ENCODE measurements around the gene SMURF1.

Gene SMURF1

GRCh38 chr7:98982686-98983085 lies 161.2 kb downstream of the SMURF1 start:
- FAIRE-seq (no peak), DNase-seq (ENCODE audit: insufficient read length, low spot score) (no peak)
- no peak for TF ChIP-seq TAF1 (IDR thresholded peaks at IDR 0.05; ENCODE audit: low read depth, low read length)
- TF ChIP-seq POLR2AphosphoS5 (IDR thresholded peaks at IDR 0.05; ENCODE audit: low read depth, low read length): no peak
- TF ChIP-seq POLR2A (IDR thresholded peaks at IDR 0.05; ENCODE audit: low read depth, low read length): no peak
- TF ChIP-seq PAX5 (IDR thresholded peaks at IDR 0.05; ENCODE audit: insufficient read depth, low read length, severe bottlenecking): no peak
- no peak for TF ChIP-seq POU2F2 (IDR thresholded peaks at IDR 0.05; ENCODE audit: low read depth, low read length)
- no peak for TF ChIP-seq SPI1 (IDR thresholded peaks at IDR 0.05; ENCODE audit: low read depth, low read length)

- no peak for FAIRE-seq
- no peak for TF ChIP-seq TAF1 (IDR thresholded peaks at IDR 0.05; ENCODE audit: low read depth, low read length)
- TF ChIP-seq POU2F2 (IDR thresholded peaks at IDR 0.05; ENCODE audit: low read depth, low read length): no peak
- TF ChIP-seq PAX5 (IDR thresholded peaks at IDR 0.05; ENCODE audit: insufficient read depth, low read length, severe bottlenecking): no peak
- no peak for TF ChIP-seq SPI1 (IDR thresholded peaks at IDR 0.05; ENCODE audit: low read depth, low read length)
- TF ChIP-seq POLR2AphosphoS5 (IDR thresholded peaks at IDR 0.05; ENCODE audit: low read depth, low read length): no peak
- no peak for TF ChIP-seq POLR2A (IDR thresholded peaks at IDR 0.05; ENCODE audit: low read depth, low read length)
Measured at GRCh38 chr7:98981701-98982100, 162.2 kb downstream of the SMURF1 start.

GRCh38 chr7:98978672-98979071 lies 165.2 kb downstream of the SMURF1 start:
- TF ChIP-seq TAF1 (IDR thresholded peaks at IDR 0.05; ENCODE audit: low read depth, low read length) (no peak), SPI1 (IDR thresholded peaks at IDR 0.05; ENCODE audit: low read depth, low read length) (no peak), POLR2A (IDR thresholded peaks at IDR 0.05; ENCODE audit: low read depth, low read length) (no peak), POU2F2 (IDR thresholded peaks at IDR 0.05; ENCODE audit: low read depth, low read length) (no peak), PAX5 (IDR thresholded peaks at IDR 0.05; ENCODE audit: insufficient read depth, low read length, severe bottlenecking) (no peak), POLR2AphosphoS5 (IDR thresholded peaks at IDR 0.05; ENCODE audit: low read depth, low read length) (no peak)
- DNase-seq (ENCODE audit: insufficient read length, low spot score) (no peak), FAIRE-seq (no peak)

More at GRCh38 chr7:98981701-98982100, 162.2 kb downstream of the SMURF1 start:
- no peak for DNase-seq (ENCODE audit: insufficient read length, low spot score)

Data from GM12891 (cell line).